DMS53 (cell line): ENCODE data around the gene DIPK1C.

Experiments
- DNase-seq: peaks from one replicate; lab custom pipeline; 2025; lab: John Stamatoyannopoulos, UW

DIPK1C gene

GRCh38 chr18:74451148-74451547, 6.0 kb downstream of the DIPK1C start:
- DNase-seq = no peak

DNA sequence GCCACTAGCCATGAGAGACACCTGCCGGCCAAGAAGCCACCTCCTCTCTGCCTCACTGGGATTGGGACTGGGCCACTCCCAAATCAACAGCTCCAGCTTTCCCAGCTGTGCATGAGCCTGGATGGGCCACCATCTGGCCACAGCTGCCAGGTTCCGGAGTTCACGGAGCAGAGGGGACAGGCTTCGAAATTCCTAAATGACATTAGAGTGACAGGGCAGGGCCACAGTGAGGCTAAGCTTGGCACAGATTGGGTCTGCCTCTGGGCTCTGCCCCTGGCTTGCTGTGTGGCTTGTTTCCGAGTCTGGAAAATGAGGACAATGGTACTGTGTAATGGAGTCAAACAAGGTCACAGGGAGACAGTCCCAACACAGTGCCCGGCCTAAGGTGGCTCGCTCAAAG, 6.5 kb downstream of the DIPK1C start:
- DNase-seq = no peak

DNA sequence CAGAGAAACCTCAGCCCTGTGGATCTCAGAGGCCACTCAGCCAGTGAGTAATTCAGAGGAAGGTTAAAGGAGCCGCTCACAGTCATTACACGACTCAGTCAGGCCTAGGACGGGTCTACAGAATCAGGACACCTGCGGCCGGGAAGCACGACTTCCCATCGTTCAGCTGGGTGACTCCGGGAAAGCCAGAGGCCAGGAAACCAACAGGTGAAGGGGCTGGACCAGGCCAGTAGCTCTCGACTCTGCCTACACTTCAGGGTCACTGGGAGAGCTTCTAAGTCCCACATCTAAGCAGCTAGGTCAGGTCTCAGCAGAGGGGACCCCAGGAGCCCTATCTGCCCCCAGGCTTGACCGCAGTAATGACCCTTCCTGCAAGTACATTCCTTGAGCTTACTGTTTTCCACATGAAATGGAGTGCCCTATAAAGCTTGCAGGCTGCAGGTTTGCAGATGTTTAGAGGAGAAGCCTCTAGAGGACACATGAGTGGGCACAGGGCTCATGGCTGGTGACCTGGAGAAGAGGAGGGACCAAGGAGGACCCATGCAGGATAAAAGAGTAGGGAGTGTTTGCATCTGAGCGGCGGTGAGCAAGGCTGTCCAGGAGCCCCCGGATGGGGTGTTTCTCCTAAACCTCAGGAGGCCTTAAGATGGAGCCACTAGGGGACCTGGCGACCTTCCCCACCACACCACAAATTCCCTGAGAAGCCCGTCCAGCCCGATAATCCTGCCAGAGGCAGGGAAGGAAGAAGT, 9.5 kb downstream of the DIPK1C start:
- DNase-seq = no peak

DNA sequence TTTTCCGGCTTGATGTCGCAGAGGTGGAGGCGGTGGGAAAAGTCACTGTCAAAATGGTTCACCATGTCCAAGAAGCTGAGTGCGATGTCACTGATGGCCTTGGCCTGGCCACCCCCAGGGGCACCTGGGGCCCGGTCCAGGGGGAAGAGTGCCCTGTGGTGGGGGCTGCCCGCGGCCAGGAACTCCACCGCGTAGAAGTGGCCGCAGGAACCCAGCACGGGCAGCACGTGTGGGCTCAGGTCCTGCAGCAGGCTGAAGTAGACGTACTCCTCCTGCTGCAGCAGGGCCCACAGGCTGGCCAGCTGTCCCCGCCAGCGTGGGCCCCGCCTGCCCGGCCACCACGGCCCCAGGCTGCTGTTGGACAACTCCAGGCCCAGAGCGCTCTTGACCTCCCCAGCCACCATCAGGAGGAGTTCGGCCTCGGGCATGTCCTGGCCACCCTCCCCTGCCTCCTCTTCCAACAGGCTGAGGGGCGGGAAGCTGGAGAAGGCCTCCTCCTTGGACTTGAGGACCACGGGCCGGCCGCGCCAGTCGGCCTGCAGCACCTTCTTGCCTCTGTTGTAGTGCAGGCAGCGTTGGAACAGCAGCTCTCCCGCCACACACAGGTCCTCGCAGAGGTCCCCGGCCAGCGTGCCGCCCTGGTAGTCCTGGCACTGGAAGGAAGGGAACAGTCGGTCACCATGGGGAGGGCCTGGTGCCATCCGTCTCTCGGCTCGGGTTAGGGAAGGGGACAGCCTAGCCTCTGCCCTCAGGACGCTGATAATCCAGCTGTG, 10.3 kb downstream of the DIPK1C start:
- no peak for DNase-seq

DNA sequence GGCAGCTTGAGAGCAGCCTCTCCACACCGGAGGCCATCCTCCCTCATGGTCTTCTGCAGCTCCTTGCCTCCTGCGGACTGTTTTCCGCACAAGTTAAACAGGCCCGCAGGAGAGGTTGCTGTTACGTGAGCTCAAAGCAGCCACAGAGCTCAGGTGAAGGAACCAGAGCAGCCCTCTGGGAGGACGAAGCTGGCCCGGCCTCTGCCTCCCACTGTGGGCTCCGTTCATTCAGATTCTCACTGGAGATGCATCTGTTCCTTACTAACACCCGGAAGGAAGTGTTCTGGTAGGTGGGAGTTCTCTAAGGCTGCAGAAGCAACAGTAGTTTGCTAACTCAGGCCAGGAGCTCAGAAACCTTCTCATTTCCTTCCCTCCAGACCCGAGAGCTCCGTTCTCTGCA, 10.9 kb downstream of the DIPK1C start:
- no peak for DNase-seq

DNA sequence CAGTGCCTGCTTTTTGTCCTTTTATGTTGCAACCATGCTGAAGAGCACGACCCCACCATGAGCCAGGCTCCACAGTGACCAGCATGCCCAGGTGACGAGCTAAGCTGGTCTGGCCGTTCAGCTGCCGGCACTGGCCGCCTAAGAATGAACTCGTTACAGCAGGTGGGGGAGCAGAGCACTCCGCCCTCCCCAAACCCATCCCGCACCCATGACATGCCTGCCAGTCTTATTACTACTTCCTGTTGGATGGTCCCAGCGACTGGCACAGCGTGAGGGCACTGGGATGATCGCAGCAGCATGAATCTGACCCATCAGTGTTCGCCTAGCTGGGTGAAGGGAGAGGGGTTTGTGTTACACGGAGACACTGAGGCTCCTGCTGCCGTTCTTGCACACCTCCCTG, 11.5 kb downstream of the DIPK1C start:
- no peak for DNase-seq

GRCh38 chr18:74444104-74444503, 13.0 kb downstream of the DIPK1C start:
- peak; percentile 64 for DNase-seq

GRCh38 chr18:74440808-74441427, 16.2 kb downstream of the DIPK1C start:
- no peak for DNase-seq

DNA sequence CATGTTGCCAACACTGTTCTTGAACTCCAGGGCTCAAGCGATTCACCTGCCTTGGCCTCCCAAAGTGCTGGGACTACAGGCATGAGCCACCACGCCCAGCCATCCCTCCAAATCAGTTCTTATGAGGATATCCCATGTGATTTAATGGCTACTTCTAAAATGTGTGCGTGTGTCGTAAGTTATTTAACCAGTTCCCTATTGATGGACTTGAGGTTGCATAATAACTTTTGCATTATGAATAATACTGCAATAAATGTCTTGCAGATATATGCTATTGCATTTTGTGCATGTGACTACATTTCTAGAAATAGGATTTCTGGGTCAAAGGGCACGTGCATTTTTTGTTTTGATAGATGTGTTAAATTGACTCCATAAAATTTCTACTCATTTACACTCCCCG, 19.0 kb downstream of the DIPK1C start:
- DNase-seq = no peak

GRCh38 chr18:74436158-74436769, 20.8 kb downstream of the DIPK1C start:
- no peak for DNase-seq

GRCh38 chr18:74435740-74436139, 21.4 kb downstream of the DIPK1C start:
- no peak for DNase-seq

- DNase-seq = no peak
Observed at GRCh38 chr18:74434466-74434865, 22.6 kb downstream of the DIPK1C start.

DNA sequence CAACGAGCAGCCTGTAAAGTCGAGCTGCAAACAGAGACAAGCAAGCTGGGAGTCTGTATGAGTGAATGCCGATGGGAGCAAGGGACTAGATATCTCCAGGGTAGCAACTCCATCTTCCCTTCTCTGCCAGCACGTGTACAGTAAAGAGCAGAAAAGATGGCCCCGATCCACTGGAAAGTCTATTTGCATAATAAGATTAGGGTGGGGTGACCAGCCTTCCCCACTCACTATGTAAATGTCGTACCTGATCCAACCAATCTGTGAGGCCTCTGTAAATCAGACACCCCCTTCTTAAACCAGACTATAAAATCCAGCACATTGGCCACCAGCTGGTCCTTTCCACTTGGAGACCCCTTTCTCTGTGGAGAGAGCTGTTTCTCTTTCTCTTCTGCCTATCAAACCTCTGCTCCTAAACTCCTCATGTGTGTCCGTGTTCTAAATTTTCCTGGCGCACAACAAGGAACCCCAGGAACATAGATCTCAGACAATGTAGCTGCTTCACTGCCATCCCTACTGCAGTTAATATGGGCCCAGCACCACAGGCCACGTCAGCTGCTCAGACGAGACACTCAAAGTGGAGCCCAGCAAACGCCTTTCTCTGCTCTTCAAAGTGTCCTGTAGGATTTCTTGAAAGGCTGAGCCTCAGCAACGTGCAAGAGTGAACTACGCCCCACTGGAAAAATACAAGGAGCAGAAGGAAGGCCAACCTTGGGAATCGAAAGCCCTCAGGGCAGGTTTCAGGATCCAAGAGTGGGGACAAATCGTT, 26.1 kb downstream of the DIPK1C start:
- DNase-seq = no peak

DNA sequence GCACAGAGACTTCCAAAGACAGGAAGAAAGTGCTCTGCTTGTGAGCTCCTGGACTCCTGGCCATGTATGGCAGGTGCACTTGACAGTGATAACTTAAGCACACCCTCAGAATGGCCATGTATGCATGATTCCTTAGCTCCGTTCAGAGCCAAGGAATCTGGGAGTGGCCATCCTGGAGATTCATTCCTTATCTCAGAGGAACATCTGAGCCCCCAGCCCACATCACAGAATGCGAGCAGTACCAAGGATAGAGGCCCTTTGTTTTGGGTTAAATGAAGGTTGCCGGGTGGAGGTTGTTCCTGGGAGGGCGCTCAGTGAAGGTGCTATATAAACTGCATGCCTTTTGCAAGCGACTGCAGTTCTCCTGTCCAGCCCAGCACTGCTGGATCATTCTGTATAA, 26.9 kb downstream of the DIPK1C start:
- DNase-seq = no peak

GRCh38 chr18:74429096-74429495, 28.0 kb downstream of the DIPK1C start:
- DNase-seq = no peak

DNA sequence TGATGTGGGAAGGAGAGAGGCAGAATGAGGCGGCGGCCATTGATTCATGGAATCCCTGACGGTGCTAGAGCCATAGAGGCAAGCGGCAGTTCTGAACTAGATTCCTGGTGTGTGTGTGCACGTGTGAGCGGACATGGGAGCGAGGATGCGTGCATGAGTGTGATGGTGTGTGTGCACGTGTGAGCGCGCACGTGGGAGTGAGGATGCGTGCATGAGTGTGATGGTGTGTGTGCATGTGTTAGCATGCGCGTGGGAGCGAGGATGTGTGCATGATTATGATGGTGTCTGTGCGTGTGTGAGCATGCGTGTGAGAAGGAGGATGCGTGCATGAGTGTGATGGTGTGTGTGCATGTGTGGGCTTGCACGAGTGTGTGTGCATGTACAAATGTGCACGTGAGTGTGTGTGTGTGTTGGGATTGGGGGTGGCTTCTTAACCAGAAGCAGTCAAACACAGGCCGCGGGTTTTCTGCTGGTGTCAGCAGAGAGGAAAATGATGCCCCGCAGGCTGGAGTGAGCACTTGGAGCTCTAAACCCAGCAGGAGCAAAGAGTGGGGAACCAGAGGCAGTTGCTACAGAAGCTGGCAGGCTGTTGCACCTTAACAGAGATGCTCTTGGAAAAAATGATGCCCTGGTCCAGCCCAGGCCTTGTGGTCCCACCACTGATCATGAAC, 29.5 kb downstream of the DIPK1C start:
- DNase-seq = no peak

- DNase-seq = no peak
Observed at GRCh38 chr18:74425876-74426275, 31.2 kb downstream of the DIPK1C start.

GRCh38 chr18:74425161-74425560, 31.9 kb downstream of the DIPK1C start:
- no peak for DNase-seq

DNA sequence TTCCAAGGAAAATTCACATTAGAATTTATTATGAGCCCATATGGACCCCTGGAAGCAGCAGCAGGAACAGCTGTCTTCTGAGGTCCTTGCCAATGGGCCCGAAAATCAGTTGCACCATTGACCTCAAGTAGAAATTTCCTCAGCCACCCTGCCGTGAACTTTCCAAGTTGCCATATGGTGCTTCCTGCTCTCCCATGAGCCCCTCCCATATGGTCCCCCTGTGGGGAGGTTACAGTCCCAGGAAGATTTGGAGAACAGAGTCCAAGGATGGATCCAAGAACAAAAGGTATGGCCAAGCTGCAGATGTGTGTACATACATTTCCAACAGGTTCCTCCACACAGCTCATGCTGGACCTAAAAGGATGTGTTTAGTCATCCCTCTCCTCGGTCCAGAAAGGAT, 34.6 kb downstream of the DIPK1C start:
- DNase-seq = no peak

- DNase-seq = no peak
Observed at GRCh38 chr18:74420926-74421325, 36.2 kb downstream of the DIPK1C start.

DNA sequence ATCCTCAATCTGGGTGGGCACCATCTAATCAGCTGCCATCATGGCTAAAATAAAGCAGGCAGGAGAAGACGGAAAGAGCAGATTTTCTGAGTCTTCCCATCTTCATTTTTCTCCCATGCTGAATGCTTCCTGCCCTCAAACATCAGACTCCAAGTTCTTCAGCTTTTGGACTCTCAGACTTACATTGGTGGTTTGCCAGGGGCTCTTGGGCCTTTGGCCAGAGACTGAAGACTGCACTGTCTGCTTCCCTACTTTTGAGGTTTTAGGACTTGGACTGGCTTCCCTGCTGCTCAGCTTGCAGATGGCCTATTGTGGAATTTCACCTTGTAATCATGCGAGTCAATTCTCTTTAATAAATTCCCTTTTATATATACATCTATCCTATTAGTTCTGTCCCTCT, 36.6 kb downstream of the DIPK1C start:
- DNase-seq = no peak
